Skeletal muscle satellite cell (primary cell): Measurements from ENCODE around the gene RHOH.

Experiments
- H3K27me3 ChIP-seq: 2 replicates; pipeline ENCODE4 v1.7.0; 2013; ENCODE audit warnings: low read length; ENCODE audit not compliant: control insufficient read depth, insufficient read depth
- H3K36me3 ChIP-seq: 2 replicates; pipeline ENCODE4 v1.7.0; 2013; ENCODE audit warnings: mild to moderate bottlenecking, control low read depth, low read length; ENCODE audit not compliant: insufficient read depth
- H3K4me1 ChIP-seq: 2 replicates; pipeline ENCODE4 v1.7.0; 2013; ENCODE audit warnings: low read length; ENCODE audit not compliant: control insufficient read depth, insufficient read depth
- H3K4me2 ChIP-seq: 2 replicates; pipeline ENCODE4 v1.7.0; 2013; ENCODE audit warnings: mild to moderate bottlenecking, low read length
- H3K4me3 ChIP-seq: 2 replicates; pipeline ENCODE4 v1.7.0; 2013; ENCODE audit warnings: low read length
- H3K9ac ChIP-seq: 2 replicates; pipeline ENCODE4 v1.7.0; 2013; ENCODE audit warnings: mild to moderate bottlenecking, low read depth, low read length, moderate library complexity
- H3K9me3 ChIP-seq: replicated peaks from 2 replicates; pipeline ENCODE4 v1.7.0; 2013; ENCODE audit warnings: mild to moderate bottlenecking, control low read depth, low read length

The RHOH gene

GRCh38 chr4:40228497-40229365 is 31.9 kb downstream of the RHOH start:
- H3K4me1 ChIP-seq: peaks cover 3% of the 10 kb centered on the region
- no peak overlapping the region for H3K4me2 ChIP-seq
- no peak overlapping the region for H3K4me3 ChIP-seq
- no peaks in the 10 kb centered on the region for H3K27me3 ChIP-seq
- H3K9me3 ChIP-seq: no peaks in the 10 kb centered on the region
- H3K9ac ChIP-seq: no peak overlapping the region
- no peaks in the 10 kb centered on the region for H3K36me3 ChIP-seq

GRCh38 chr4:40231316-40231863 is 34.6 kb downstream of the RHOH start:
- no peaks in the 10 kb centered on the region for H3K27me3 ChIP-seq

GRCh38 chr4:40232610-40233009 is 35.8 kb downstream of the RHOH start:
- Histone ChIP-seq H3K4me1 (peaks cover 3% of the 10 kb centered on the region), H3K4me3 (no peak overlapping the region), H3K9ac (no peak overlapping the region), H3K27me3 (no peaks in the 10 kb centered on the region), H3K36me3 (no peaks in the 10 kb centered on the region), H3K4me2 (no peak overlapping the region), H3K9me3 (no peaks in the 10 kb centered on the region)

More at GRCh38 chr4:40231316-40231863, 34.6 kb downstream of the RHOH start:
- H3K4me3 ChIP-seq: no peak overlapping the region
- H3K4me1 ChIP-seq: peaks cover 3% of the 10 kb centered on the region
- H3K4me2 ChIP-seq: no peak overlapping the region
- H3K9ac ChIP-seq: no peak overlapping the region
- H3K36me3 ChIP-seq: no peaks in the 10 kb centered on the region
- no peaks in the 10 kb centered on the region for H3K9me3 ChIP-seq

GRCh38 chr4:40233227-40233626 is 36.4 kb downstream of the RHOH start:
- no peaks in the 10 kb centered on the region for H3K36me3 ChIP-seq
- H3K9me3 ChIP-seq: no peaks in the 10 kb centered on the region
- no peak overlapping the region for H3K4me3 ChIP-seq
- H3K4me2 ChIP-seq: no peak overlapping the region
- no peak overlapping the region for H3K9ac ChIP-seq
- H3K4me1 ChIP-seq: peaks cover 3% of the 10 kb centered on the region
- no peaks in the 10 kb centered on the region for H3K27me3 ChIP-seq

GRCh38 chr4:40234519-40235039 is 37.7 kb downstream of the RHOH start:
- Histone ChIP-seq H3K9ac (no peak overlapping the region), H3K9me3 (no peaks in the 10 kb centered on the region), H3K27me3 (no peaks in the 10 kb centered on the region), H3K4me2 (no peak overlapping the region), H3K4me1 (peaks cover 3% of the 10 kb centered on the region), H3K36me3 (no peaks in the 10 kb centered on the region), H3K4me3 (no peak overlapping the region)

- Histone ChIP-seq H3K27me3 (no peaks in the 10 kb centered on the region), H3K4me1 (peaks cover 6% of the 10 kb centered on the region), H3K36me3 (no peaks in the 10 kb centered on the region), H3K4me3 (no peak overlapping the region), H3K4me2 (no peak overlapping the region), H3K9ac (no peak overlapping the region), H3K9me3 (no peaks in the 10 kb centered on the region)
Observed at GRCh38 chr4:40238008-40238699, 41.3 kb downstream of the RHOH start.

GRCh38 chr4:40238700-40239548 is 42.1 kb downstream of the RHOH start:
- H3K4me2 ChIP-seq: no peak overlapping the region
- H3K27me3 ChIP-seq: no peaks in the 10 kb centered on the region
- H3K9ac ChIP-seq: no peak overlapping the region
- H3K9me3 ChIP-seq: no peaks in the 10 kb centered on the region
- H3K4me1 ChIP-seq: peaks cover 6% of the 10 kb centered on the region
- no peaks in the 10 kb centered on the region for H3K36me3 ChIP-seq
- H3K4me3 ChIP-seq: no peak overlapping the region

- H3K4me2 ChIP-seq: no peak overlapping the region
- H3K4me1 ChIP-seq: peaks cover 6% of the 10 kb centered on the region
- no peaks in the 10 kb centered on the region for H3K36me3 ChIP-seq
- H3K9ac ChIP-seq: no peak overlapping the region
- no peak overlapping the region for H3K4me3 ChIP-seq
- H3K9me3 ChIP-seq: no peaks in the 10 kb centered on the region
- no peaks in the 10 kb centered on the region for H3K27me3 ChIP-seq
Observed at GRCh38 chr4:40240040-40240653, 43.3 kb downstream of the RHOH start.

GRCh38 chr4:40241026-40241425 is 44.2 kb downstream of the RHOH start:
- Histone ChIP-seq H3K36me3 (no peaks in the 10 kb centered on the region), H3K4me3 (no peak overlapping the region), H3K9me3 (no peaks in the 10 kb centered on the region), H3K4me1 (peaks cover 6% of the 10 kb centered on the region), H3K9ac (no peak overlapping the region), H3K27me3 (no peaks in the 10 kb centered on the region), H3K4me2 (no peak overlapping the region)

- Histone ChIP-seq H3K27me3 (no peaks in the 10 kb centered on the region), H3K36me3 (no peaks in the 10 kb centered on the region), H3K4me3 (no peak overlapping the region), H3K9me3 (no peaks in the 10 kb centered on the region), H3K4me2 (no peak overlapping the region), H3K4me1 (peaks cover 6% of the 10 kb centered on the region), H3K9ac (no peak overlapping the region)
Observed at GRCh38 chr4:40241941-40242340, 45.1 kb downstream of the RHOH start.
